Measurements from ENCODE around the gene HNF1A. TPM values are rescaled to one million over a fixed set of nuclear protein-coding genes. Genes with fewer than 3 reads are reported as not detected.

The HNF1A gene
- total RNA-seq, 6 experiments from 2014 or later = not detected

GRCh38 chr12:120979220-120979861 is 998 bp downstream of the HNF1A start:
- TF ChIP-seq, protein P1, sequence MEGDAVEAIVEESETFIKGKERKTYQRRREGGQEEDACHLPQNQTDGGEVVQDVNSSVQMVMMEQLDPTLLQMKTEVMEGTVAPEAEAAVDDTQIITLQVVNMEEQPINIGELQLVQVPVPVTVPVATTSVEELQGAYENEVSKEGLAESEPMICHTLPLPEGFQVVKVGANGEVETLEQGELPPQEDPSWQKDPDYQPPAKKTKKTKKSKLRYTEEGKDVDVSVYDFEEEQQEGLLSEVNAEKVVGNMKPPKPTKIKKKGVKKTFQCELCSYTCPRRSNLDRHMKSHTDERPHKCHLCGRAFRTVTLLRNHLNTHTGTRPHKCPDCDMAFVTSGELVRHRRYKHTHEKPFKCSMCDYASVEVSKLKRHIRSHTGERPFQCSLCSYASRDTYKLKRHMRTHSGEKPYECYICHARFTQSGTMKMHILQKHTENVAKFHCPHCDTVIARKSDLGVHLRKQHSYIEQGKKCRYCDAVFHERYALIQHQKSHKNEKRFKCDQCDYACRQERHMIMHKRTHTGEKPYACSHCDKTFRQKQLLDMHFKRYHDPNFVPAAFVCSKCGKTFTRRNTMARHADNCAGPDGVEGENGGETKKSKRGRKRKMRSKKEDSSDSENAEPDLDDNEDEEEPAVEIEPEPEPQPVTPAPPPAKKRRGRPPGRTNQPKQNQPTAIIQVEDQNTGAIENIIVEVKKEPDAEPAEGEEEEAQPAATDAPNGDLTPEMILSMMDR (IDR thresholded peaks at IDR 0.05) = no peak
- Mint-ChIP-seq H3K4me3 (no peak overlapping the region), H3K27me3 (ENCODE audit: insufficient read depth) (peaks cover 4% of the 10 kb centered on the region), H3K27ac (no peak overlapping the region), H3K4me1 (ENCODE audit: low read depth) (no peaks in the 10 kb centered on the region), H3K9me3 (no peaks in the 10 kb centered on the region), H3K36me3 (ENCODE audit: low read depth) (no peaks in the 10 kb centered on the region)
- DNase-seq = no peak

GRCh38 chr12:120979862-120980696 is 1.7 kb downstream of the HNF1A start:
- peaks cover 4% of the 10 kb centered on the region for H3K27me3 Mint-ChIP-seq (ENCODE audit: insufficient read depth)
- H3K9me3 Mint-ChIP-seq = no peaks in the 10 kb centered on the region
- H3K36me3 Mint-ChIP-seq (ENCODE audit: low read depth) = no peaks in the 10 kb centered on the region
- DNase-seq = no peak
- no peak overlapping the region for H3K27ac Mint-ChIP-seq
- no peak overlapping the region for H3K4me3 Mint-ChIP-seq
- TF ChIP-seq, protein P1 (IDR thresholded peaks at IDR 0.05) = no peak
- H3K4me1 Mint-ChIP-seq (ENCODE audit: low read depth) = no peaks in the 10 kb centered on the region

DNA sequence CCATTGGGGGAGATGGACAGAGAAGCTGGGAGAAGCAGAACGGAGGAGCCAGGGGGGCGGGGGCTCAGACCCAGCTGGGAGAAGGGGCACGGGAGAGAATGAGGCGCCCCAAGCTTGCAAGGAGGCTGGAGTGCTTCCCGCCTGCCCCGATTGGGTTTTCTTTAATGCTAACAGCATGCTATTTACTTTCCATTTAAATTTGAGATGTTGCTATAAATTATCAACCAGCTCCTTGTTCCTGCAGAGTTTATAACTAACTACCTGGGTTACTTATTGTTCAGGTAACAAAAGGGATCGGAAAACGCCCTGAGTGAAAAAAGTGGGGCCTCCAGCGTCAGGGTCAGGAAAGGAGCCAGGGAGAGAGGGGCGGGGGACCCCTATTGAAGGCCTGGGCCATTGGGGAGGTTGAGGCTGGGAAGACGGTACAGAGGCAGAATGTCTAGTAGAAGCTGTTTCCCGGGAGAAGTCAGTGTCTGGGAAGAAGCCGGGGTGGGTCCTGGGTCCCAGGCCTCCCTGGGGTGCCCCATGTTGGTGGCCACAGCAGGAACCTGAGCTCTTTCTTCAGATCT is 2.5 kb downstream of the HNF1A start:
- no peak for DNase-seq
- TF ChIP-seq, protein P1 (IDR thresholded peaks at IDR 0.05) = no peak
- Mint-ChIP-seq H3K9me3 (no peaks in the 10 kb centered on the region), H3K27me3 (ENCODE audit: insufficient read depth) (peaks cover 4% of the 10 kb centered on the region), H3K36me3 (ENCODE audit: low read depth) (no peaks in the 10 kb centered on the region), H3K4me3 (no peak overlapping the region), H3K27ac (no peak overlapping the region), H3K4me1 (ENCODE audit: low read depth) (no peaks in the 10 kb centered on the region)

DNA sequence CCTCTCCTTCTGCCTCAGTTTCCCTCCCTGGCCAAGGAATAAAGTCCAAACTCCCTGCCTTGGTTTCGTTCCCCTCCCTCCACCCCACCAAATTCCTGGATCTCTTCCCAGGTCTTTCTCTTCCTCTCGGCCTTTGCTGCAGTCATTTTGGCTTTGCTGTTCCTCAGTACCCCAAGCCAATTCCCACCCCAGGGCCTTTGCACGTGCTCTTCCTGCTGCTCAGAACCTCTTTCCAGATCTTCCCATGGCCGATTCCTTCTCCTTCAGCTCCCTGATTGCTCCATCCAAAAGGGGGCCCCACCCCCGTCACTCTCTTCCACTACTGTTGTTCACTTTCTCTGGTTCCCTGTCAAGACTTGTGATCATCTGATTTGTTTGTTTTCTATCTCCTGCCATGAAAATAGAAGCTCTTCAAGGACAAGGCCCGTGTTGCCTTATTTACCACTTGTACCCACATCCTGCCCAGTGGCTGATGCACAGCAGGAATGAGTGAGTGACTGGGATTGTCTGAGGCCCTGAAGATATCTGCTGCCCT is 3.1 kb downstream of the HNF1A start:
- Mint-ChIP-seq H3K27me3 (ENCODE audit: insufficient read depth) (peaks cover 4% of the 10 kb centered on the region), H3K36me3 (ENCODE audit: low read depth) (no peaks in the 10 kb centered on the region), H3K4me3 (no peak overlapping the region), H3K9me3 (no peaks in the 10 kb centered on the region), H3K27ac (no peak overlapping the region), H3K4me1 (ENCODE audit: low read depth) (no peaks in the 10 kb centered on the region)
- TF ChIP-seq, protein P1 (IDR thresholded peaks at IDR 0.05) = no peak
- no peak for DNase-seq

- no peaks in the 10 kb centered on the region for H3K36me3 Mint-ChIP-seq (ENCODE audit: low read depth)
- H3K4me3 Mint-ChIP-seq = no peak overlapping the region
- no peak for DNase-seq
- TF ChIP-seq, protein P1 (IDR thresholded peaks at IDR 0.05) = no peak
- no peaks in the 10 kb centered on the region for H3K9me3 Mint-ChIP-seq
- H3K27me3 Mint-ChIP-seq (ENCODE audit: insufficient read depth) = peaks cover 4% of the 10 kb centered on the region
- H3K27ac Mint-ChIP-seq = no peak overlapping the region
- no peaks in the 10 kb centered on the region for H3K4me1 Mint-ChIP-seq (ENCODE audit: low read depth)
These were observed 4.3 kb downstream of the HNF1A start for GRCh38 chr12:120982659-120983058.

Data from HFFc6 (cell line).